PFSK-1 (cell line): ENCODE results near the gene PLB1.

Source experiments
- POLR2AphosphoS5 ChIP-seq: IDR thresholded peaks from 2 replicates; pipeline ENCODE4 v1.6.1; 2012; ENCODE audit warnings: low read depth, mild to moderate bottlenecking, control low read depth, low read length, moderate library complexity
- REST ChIP-seq, 2 experiments: IDR thresholded peaks; 2 replicates each; pipeline versions ENCODE4 v1.6.1 to v1.8.0; 2011 to 2012; ENCODE audit warnings: low read depth in 2 of 2, low read length in 2 of 2, control low read depth in 1 of 2, inconsistent platforms in 1 of 2, mild to moderate bottlenecking in 1 of 2, moderate library complexity in 1 of 2; ENCODE audit not compliant: insufficient read depth in 1 of 2
- SIN3A ChIP-seq: IDR thresholded peaks from 2 replicates; pipeline ENCODE4 v1.6.1; 2012; ENCODE audit warnings: mild to moderate bottlenecking, low read length, moderate library complexity, borderline replicate concordance; ENCODE audit not compliant: insufficient read depth

DNA sequence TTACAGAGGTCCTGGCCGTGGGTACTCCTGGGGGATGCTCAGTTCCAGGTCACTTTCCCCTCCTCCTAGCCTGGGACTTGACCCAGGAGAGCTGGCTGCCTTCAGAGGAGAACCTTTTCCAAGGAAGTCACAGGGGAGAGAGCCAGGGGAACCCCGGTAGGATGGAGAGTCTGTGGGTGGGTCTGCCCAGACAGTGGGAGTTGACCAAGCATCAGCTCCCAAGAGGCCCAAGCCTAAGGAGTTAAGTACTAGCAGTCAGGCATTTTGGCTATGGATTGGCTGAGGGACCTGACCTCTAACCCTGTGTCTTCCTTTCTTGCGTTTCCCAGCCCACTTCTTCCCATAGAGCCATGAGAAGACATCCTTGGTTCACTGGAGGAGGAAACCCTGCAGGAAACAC, 48.8 kb upstream of the PLB1 start:
- TF ChIP-seq POLR2AphosphoS5 (no peak), SIN3A (no peak), REST (IDR thresholded peaks at IDR 0.05; ENCODE audit: insufficient read depth in 1 of 2, low read depth in 2 of 2, low read length in 2 of 2) (no peak)
